GM19023 (cell line): ENCODE results near the gene CPSF6.
"Not testable (repeated sequence)": the region's sequence is repeated elsewhere in the genome, so short reads cannot be mapped to it uniquely, and the experiment has no call there.

ENCODE experiments used
- ATAC-seq: cut with Tn5 transposase; IDR thresholded peaks from one replicate; pipeline ENCODE4 v1.9.1; 2021; ENCODE audit warnings: mild to moderate bottlenecking, moderate library complexity; ENCODE audit not compliant: unreplicated experiment

Gene CPSF6, protein sequence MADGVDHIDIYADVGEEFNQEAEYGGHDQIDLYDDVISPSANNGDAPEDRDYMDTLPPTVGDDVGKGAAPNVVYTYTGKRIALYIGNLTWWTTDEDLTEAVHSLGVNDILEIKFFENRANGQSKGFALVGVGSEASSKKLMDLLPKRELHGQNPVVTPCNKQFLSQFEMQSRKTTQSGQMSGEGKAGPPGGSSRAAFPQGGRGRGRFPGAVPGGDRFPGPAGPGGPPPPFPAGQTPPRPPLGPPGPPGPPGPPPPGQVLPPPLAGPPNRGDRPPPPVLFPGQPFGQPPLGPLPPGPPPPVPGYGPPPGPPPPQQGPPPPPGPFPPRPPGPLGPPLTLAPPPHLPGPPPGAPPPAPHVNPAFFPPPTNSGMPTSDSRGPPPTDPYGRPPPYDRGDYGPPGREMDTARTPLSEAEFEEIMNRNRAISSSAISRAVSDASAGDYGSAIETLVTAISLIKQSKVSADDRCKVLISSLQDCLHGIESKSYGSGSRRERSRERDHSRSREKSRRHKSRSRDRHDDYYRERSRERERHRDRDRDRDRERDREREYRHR

DNA sequence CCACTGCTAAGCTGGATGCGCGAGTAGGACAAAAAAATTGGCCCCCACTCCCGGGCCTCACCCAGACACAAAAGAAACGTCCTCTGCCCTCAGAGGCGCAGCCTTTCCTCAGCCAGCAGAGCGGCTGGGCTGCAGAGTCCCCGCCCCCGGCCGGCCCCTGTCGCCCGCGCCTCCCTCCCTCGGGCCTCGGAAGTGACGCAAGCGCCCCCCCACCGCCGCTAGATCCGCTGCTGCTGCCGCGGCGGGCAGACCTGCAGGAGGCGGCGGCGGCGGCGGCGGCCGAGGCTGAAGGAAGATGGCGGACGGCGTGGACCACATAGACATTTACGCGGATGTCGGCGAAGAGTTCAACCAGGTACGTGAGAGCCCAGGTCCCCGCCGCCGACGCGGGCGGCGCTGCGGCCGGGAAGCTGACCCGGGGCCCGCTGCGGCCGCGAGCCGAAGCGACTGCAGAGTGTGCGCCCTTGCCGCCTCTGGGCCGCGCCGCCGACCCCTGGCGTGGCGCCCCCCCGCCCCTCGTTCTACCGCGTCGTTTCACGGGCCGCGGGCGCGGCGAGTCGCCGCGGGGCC lies at the start of gene CPSF6:
Gene CPSF6, plus strand, starts transcription at position 218 of the 570 bp plus-strand sequence. Its CDS starts 78 bp downstream, at position 296.
- peak; percentile 94 for ATAC-seq

DNA sequence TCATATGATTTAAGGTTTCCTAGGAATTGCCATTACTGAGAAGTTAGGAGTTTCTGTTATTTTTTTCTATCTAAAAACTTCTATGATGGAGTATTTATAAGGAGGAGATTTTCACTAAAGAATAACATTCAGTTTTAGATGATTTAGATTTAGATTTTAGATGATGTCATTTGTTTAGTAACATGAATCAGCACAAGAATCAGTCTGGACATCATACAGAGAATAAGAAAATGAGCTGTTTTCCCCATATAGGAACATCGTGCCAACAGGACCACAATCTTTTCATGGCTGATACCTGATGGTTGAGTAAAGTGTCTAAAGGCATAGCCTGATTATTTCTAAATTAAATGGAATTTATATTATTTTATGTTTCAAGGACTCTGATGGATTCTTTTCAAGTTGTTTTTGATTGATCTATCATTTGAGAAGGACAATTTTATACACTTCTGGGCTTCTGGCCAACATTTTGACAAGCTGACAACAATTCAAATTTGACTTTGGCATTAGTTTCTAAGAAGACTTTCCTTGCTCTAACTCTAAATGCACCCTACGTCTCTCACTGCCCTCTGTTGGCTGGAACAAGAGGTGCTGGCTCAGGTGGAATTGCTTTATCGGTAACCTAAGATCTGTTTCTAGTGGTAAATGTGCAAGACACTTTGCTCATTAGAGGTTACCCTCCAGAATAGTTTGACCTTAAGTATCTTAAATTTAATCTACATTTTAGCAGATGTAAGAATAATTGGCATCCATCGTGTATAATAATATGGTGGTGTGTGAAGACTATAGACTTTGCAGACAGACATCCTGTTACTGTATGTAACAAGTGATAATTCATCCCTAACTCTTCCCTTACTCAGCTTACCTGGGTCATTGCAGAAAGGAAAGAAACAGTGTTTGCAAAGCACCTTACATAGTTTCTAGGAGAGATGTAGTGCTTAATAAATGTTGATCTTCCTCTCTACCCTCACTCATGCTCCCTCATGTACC lies 42.8 kb upstream of the CPSF6 start:
- ATAC-seq = no peak

DNA sequence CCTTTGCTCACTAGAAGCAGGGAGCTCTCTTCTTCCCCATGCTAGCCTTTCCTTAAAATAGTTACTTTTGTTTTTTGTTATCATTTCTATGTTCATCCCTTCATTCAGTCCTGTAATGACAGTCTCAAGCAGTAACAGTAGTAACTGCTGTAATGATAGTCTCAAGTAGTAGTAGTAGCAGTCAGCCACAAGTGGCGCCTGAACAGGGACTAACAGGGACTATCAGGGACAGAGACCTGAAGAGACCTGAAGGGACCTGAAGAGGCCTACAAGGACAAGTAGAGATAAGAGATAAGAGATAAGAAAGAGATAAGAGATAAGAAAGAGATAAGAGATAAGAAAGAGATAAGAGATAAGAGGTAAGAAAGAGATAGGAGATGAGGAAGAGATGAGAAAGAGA lies 39.4 kb upstream of the CPSF6 start:
- not testable (repeated sequence) for ATAC-seq

DNA sequence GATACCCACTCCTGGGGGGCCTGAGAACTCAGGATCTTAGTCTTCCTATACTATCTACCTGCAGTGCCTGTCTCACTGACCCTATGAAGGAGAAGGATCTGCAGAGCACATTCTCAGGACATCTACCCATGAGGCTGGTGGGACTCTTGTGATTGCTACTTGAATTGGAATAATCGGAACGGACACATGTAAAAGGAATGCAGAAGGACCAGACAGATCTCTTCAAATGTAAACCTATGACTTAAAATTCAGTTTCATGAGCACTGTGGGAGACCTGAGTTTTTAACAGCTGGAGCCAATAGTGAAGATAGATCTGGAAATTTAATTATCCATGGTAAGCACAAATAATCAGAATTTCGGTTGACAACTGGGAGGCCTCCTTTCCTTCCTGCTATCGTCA lies 35.2 kb upstream of the CPSF6 start:
- no peak for ATAC-seq

DNA sequence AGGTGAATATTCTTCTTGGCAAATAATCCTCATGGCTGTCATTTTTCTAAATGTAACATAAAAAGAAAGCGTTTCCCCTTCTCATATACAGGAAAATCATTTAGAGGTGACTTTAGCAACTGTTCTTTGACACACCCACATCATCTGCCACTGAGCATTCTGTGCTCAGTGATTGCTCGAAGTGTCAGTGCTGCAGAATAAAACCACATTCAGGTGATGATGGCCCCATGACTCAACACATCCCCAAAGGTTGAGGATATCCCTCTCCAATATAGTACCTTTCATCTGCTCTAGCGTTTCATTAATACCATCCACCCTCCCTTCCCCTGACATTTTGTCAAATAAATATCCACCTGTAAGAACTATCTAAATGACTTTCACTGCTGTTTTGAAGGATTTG lies 28.7 kb upstream of the CPSF6 start:
- ATAC-seq = no peak

DNA sequence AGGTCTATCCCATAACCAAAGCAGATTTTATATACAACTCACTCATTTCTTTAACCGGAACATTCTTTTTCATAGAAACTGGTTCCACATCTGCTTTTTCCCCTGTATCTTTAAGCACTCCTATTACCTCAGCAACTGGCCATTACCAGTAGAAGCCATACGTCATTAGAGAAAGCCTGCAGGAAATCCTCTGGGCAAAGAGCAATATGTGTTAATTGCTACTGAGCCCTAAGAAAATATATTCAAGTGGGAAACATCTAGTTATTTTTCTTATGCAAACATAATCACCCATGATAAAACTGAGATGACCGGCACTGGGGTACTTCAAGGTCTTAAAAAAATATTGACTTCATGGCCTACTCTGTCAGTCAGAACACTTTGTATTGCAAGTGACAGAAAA lies 28.2 kb upstream of the CPSF6 start:
- ATAC-seq = no peak

DNA sequence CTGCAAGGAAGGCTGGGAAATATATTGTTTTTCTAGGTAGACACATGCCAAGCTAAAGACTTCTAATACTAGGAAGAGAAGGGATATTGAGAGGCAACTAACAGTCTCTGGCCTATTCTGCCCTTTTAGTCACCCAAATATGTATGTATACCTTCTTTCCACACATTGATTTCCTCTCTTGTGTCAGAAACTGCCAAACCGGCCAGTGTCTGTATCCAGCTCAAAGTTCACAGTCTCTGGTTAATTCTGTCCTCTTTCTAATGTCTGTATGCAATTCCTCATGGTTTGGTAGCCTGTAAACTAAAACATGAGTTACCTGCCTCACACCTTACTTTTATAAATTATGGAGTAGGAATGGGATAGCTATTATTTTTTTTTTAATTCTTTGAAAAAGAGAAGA lies 25.2 kb upstream of the CPSF6 start:
- no peak for ATAC-seq

DNA sequence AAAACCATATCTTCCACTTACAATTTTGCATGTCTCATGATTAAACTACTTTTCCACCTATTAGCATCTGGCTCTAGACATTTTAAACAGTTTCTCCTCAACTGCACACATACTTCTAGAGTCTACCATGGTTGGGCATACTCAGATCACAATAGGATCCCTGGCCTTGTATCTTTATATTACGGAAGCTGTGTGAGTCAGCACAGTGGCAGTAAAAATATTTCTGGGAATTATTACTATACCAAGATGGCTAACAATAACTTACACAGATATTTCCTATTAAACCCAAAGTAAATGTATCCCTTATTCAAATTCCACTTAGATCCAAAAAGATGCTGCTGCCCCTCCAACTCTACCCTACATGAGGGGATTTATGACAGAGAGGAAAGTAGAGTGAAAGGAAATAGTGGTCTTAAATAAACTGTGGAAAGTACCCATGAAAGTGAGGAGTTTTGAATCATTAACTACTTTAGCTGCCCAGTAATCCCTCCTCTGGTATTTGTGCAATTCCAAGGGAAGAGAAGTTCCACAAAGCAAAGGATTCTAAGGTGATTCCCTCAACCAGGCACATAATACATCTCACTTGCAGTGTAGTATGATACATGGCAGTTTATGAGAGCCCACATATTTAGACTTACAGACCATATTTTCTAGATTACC lies 14.0 kb upstream of the CPSF6 start:
- ATAC-seq = no peak

DNA sequence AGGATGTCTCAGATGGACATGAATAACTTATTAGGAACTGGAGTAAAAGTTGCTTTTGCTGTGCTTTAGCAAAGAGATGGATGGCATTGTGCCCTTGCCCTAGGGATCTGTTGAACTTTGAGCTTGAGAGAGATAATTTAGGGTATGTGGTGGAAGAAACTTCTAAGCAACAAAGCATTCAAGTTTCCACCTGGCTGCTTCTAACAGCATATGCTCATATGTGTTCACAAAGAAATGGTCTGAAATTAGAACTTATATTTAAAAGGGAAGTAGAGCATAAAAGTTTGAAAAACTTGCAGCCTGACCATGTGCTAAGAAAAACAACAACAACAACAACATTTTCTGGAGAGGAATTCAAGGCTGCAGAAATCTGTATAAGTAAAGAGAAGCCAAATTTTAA lies 7.9 kb upstream of the CPSF6 start:
- ATAC-seq = no peak

DNA sequence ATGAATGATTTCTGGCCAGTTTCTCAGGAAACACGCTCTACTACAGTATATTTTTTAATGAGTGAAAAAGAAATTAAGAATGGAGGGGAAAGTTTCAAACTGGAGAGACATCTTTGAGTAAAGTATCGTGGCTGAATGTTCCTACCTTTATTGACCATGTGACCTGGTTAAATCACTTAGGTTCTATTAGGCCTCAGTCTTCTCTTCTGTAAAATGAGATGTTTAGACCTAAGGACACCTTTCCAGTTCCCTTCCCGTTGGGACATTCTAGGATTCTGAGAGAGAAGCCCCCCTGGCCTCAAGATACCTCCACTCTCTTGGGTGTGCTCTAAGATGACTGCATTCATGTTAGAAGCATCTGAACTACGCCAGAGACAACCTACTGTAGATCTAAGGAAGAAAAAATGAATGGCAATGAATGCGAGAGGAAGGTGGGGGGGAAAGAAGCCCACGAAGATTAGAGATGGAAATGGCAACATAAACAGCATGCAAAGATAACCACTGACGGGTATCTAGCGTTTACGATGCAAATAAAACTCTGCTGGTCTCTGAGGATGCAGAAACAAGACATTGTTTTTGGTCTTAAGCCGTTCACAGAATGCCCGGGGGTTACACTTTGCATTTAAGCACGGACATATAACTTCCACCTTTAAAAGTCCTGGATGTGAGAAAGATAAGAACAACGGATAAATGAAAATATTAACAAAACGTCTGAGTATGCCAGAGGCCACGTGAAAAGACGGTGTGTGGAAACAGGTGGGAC lies 599 bp upstream of the CPSF6 start:
- peak; percentile 0 for ATAC-seq

DNA sequence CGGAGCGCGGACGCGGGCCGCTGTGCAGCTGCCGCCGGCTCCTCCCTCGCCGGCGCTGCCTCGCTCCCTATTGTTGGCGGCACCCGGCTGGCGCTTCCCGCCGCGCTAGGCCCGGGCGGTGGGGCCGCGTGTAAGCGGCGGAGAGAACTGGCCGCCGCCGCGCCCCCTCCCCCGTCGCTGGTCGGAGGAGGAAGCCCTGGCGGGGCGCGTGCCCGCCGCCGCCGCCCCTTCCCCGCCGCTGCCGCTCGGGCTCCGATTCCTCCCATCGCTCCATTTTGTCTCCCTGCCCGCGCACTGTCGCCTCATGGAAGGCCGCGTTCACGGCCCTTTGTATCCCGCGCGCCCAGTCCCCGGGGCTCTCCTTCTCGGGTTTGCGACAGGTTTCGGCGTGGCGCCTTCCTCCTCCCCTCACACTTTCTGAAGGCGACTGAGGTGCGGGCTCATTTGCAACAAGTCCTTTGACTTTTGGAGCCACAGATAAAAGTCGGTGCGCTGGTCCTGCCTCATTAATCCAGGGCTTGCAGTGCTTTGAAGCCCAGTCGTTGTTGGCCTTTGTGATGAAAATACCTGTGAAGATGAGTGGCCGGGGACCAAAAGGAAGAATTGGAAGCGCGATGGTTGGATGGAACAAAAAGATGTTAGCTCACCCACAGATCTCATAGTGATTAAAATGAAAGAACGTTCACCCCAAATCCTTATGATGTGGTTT lies 707 bp downstream of the CPSF6 start:
- peak; percentile 36 for ATAC-seq

DNA sequence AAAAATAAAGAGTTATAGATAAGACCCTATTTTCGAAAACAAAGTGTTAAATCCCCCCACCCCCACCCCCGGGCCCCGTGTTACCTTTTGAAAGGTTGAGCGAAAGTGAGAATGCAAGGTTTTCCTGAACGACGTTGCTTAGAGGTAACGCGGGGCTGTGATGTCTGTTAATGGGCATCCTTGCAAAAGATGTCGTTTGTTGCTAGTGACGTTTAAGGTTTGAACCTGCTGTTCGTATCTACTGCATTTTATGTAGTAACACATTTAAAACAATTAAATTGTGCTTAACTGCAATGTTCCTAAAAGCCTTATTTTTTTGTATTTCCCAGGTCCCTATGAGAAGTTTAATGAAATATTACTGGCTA lies 1.2 kb downstream of the CPSF6 start:
- ATAC-seq = no peak

DNA sequence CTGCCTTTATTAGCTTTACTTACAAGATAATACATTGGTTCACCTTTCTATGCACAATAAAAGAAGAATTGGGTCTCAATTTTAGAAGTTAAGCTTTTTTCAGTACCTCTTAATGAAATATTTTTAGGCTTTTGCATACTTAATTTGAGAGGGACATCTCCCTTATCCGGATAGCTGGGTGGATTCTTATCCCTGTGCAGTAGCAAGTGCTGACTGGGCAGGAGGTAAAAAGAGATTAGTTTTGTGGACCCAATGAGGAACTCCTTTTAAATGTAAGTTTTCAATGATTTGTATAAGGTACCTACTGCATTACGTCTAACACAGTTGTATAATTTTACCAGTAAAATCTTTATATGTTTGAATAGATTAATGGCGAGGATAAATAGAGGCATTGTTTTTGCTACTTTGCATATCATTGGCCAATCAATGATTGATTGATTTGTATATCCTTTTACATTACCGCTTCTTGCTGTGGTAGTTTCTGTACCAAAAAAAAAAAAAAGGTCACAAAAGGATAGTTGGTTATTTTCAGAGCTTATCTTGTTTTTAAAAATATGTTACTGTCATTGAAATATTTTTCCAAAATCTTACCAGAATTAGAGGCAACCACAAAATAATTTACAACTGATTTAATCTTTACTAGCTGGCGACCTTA lies 2.2 kb downstream of the CPSF6 start:
- no peak for ATAC-seq

DNA sequence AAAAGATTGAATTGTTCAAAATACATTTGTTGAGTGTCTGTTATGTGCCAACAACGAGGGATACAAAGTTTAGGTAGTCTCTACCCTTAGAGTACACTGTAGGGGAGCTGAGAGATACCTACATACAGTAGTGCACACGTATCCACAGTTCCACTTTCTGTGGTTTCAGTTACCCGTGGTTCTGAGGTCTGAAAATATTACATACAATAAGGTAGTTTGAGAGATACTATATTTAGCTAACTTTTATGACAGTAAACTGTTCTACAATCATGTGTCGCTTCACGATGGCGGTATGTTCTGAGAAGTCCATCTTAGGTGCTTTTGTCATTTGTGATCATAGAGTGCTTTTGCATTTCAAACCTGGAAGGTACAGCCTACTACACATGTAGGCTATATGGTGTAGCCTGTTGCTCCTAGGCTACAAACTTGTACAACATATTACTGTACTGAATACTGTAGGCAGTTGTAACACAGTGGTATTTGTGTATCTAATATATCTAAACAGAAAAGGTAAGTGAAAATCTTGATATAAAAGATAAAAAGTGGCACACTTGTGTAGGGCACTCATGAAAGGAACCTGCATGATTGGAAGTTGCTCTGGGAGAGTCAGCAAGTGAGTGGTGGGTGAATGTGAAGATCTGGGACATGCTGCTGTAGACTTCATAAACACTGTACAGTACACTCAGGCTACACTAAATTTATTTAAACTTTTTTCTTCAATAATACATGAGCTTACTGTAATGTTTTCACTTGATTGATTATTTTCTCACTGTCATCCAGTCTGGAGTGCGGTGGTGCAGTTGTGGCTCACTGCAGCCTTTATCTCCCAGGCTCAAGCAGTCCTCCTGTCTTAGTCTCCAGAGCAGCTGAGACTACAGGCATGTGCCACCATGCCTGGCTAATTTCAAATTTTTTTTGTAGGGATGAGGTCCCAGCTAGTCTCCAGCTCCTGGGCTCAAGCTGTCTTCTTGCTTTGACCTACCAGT lies 4.0 kb downstream of the CPSF6 start:
- peak; percentile 25 for ATAC-seq

DNA sequence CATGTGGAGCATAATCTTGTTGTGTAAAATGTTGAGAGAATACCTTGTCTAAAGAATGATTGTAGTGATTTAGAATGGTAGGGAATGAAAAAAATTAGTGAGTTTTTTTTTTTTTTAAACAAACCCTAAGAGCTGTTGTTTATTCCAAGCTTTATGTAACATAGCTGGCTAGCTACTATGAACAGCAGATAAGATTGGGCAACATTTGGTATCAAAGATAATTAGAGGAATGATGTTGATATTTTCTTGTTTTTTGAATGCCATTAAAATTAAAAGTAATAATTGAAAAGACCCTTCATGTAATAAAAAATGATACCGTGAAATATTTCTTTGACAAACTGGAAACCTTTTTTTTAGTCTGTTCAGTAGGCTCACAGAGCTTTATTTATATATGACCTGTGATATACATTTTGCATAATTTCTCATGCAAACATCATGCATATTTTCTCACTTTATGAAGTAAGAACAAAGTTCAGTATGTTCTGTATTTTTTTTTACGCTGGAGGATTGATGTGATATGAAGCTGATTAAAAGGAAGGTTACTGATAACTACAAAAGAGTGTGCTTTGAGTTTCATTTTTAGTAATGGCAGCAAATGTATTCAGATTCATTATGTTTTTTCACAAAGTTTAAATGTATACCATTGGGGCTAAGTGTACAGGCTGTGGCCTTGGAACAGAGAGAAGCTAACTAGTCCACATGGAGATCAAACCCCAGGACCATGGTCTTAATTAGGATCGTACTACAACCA lies 8.1 kb downstream of the CPSF6 start:
- ATAC-seq = no peak

DNA sequence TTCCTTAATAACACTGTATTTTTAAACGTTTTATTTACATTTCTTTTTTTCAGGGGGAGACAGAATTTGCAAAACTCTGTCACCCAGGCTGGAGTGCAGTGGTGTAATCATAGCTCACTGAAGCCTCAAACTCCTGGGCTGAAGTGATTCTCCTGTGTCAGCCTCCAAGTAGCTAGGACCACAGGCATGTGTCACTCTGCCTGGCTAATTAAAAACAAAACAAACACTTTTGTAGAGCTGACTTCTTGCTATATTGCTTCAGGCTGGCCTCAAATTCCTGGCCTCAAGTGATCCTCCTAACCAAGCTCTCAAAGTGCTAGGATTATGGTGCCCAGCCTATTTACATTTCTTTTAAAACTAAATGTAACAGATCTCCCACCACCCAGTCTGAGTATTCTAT lies 12.7 kb downstream of the CPSF6 start:
- ATAC-seq = no peak

DNA sequence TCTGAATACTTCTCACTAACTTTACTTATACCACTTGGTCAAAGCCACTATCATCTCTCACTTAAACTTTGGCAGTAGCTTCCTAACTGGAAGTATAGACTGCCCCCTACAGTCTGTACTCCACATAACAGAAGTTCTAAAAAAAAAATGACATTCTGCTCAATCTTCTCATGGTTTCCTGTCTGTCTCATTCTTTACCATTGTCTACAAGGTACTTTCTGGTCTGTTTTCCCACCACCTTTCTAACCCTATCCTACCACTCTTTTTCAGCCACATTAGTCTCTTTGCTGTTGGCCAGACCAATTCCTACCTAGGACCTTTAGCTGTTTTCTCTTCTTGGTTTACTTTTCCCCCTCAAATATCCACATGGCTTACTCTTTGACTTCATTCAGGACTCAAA lies 14.7 kb downstream of the CPSF6 start:
- peak; percentile 52 for ATAC-seq
